Measurements from ENCODE around the gene ANKRD11.

DNA sequence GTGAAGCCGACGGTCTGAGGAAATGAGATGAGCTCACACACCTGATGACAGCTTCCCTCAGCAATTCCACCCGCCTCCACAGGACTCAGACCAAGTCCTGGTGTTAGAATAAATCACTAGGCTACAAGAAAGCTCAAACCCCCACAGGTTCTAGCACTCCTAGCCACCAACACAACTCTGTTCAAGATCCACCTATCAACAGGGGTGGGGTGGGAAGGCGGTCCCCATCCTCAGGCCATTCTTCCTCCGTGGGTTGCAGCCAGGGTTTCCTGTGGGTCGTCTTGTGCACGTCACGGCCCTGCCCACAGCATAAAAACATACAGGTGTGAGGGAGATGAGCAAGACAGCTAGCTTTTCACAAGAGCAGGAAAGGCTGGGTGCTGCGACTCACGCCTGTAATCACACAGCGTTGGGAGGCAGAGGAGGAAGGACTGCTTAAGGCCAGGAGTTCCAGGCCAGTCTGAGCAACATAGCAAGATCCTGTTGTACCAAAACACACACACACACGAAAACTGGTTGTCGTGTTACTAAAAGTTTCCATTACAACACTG is 81.1 kb downstream of the ANKRD11 start:
- TF ChIP-seq TAF1 (IDR thresholded peaks at IDR 0.05; ENCODE audit: borderline replicate concordance, insufficient read depth, low read length) (no peak), POLR2AphosphoS5 (IDR thresholded peaks at IDR 0.05; ENCODE audit: low read depth, low read length) (no peak), SIN3A (IDR thresholded peaks at IDR 0.05; ENCODE audit: borderline replicate concordance, insufficient read depth, low read length) (no peak)
